Mesendoderm (in vitro differentiated cells): Measurements from ENCODE around the gene USP37.

Experiments
- DNase-seq: peaks from one replicate; pipeline ENCODE4 v3.0.0; 2013
- H2AK5ac ChIP-seq: 2 replicates; pipeline ENCODE4 v1.6.1; 2013; ENCODE audit warnings: low read length, inconsistent platforms
- H2BK120ac ChIP-seq: 2 replicates; pipeline ENCODE4 v1.6.1; 2013; ENCODE audit warnings: low read depth, mild to moderate bottlenecking, low read length, moderate library complexity, mixed read lengths
- H2BK15ac ChIP-seq: replicated peaks from 2 replicates; pipeline ENCODE4 v1.6.1; 2013; ENCODE audit warnings: low read depth, mild to moderate bottlenecking, moderate library complexity
- H2BK5ac ChIP-seq: 2 replicates; pipeline ENCODE4 v1.6.1; 2013; ENCODE audit warnings: low read length, inconsistent platforms
- H3K18ac ChIP-seq: 2 replicates; pipeline ENCODE4 v1.6.1; 2013; ENCODE audit warnings: mild to moderate bottlenecking, low read length, mixed read lengths
- H3K23ac ChIP-seq: one replicate; pipeline ENCODE4 v1.6.1; 2013; ENCODE audit warnings: low read length
- H3K27ac ChIP-seq: 2 replicates; pipeline ENCODE4 v1.5.1; 2013; ENCODE audit warnings: low read depth, mild to moderate bottlenecking, inconsistent platforms, low read length, moderate library complexity
- H3K27me3 ChIP-seq: 2 replicates; pipeline ENCODE4 v1.6.1; 2013; ENCODE audit warnings: low read length, control low read depth, mild to moderate bottlenecking, inconsistent platforms; ENCODE audit not compliant: insufficient read depth, poor library complexity
- H3K36me3 ChIP-seq: 2 replicates; pipeline ENCODE4 v1.6.1; 2013; ENCODE audit warnings: low read length, inconsistent platforms; ENCODE audit not compliant: control insufficient read depth, insufficient read depth
- H3K4ac ChIP-seq: one replicate; pipeline ENCODE4 v1.6.1; 2013; ENCODE audit warnings: low read depth, mild to moderate bottlenecking, low read length, moderate library complexity
- H3K4me1 ChIP-seq: 2 replicates; pipeline ENCODE4 v1.6.1; 2013; ENCODE audit warnings: low read depth, low read length, inconsistent platforms; ENCODE audit not compliant: control insufficient read depth
- H3K4me2 ChIP-seq: 2 replicates; pipeline ENCODE4 v1.6.1; 2013; ENCODE audit warnings: low read length
- H3K4me3 ChIP-seq: 2 replicates; pipeline ENCODE4 v1.5.1; 2013; ENCODE audit warnings: mild to moderate bottlenecking, low read length
- H3K56ac ChIP-seq: one replicate; pipeline ENCODE4 v1.6.1; 2013; ENCODE audit warnings: low read length
- H3K79me1 ChIP-seq: 2 replicates; pipeline ENCODE4 v1.6.1; 2013; ENCODE audit warnings: low read length, inconsistent platforms
- H3K79me2 ChIP-seq: 2 replicates; pipeline ENCODE4 v1.6.1; 2013; ENCODE audit warnings: mild to moderate bottlenecking, low read length; ENCODE audit not compliant: control insufficient read depth, insufficient read depth
- H3K9ac ChIP-seq: 2 replicates; pipeline ENCODE4 v1.6.1; 2013; ENCODE audit warnings: low read length, inconsistent platforms
- H4K5ac ChIP-seq: one replicate; pipeline ENCODE4 v1.6.1; 2013; ENCODE audit warnings: low read length
- H4K8ac ChIP-seq: one replicate; pipeline ENCODE4 v1.6.1; 2013; ENCODE audit warnings: low read depth, mild to moderate bottlenecking, control low read depth, low read length, moderate library complexity
- WGBS: extraction: QIAGEN DNeasy Blood & Tissue Kit; methylation state at CpG from one replicate; pipeline ENCODE4 v1.1.7; 2013; ENCODE audit warnings: low lambda C conversion rate, missing lambda C conversion rate; ENCODE audit not compliant: insufficient coverage; ENCODE audit errors: extremely low coverage; 5-methylcytosine and 5-hydroxymethylcytosine counted together

The USP37 gene

GRCh38 chr2:218482651-218483050 is 85.5 kb downstream of the USP37 start:
- Histone ChIP-seq H3K79me1 (no peaks in the 10 kb centered on the region), H3K4me2 (no peak overlapping the region), H2AK5ac (no peak overlapping the region), H3K4me3 (no peak overlapping the region), H2BK5ac (no peak overlapping the region), H3K56ac (no peak overlapping the region), H3K4ac (no peak overlapping the region), H2BK120ac (no peak overlapping the region), H4K5ac (no peak overlapping the region), H4K8ac (no peak overlapping the region), H3K18ac (no peak overlapping the region), H3K36me3 (no peaks in the 10 kb centered on the region), H2BK15ac (no peak overlapping the region), H3K9ac (no peak overlapping the region), H3K27ac (no peak overlapping the region), H3K23ac (no peak overlapping the region), H3K4me1 (no peaks in the 10 kb centered on the region), H3K27me3 (no peaks in the 10 kb centered on the region), H3K79me2 (no peaks in the 10 kb centered on the region)
- WGBS = no CpG with 5 or more reads among the region's 1 CpG
- no peak for DNase-seq

DNA sequence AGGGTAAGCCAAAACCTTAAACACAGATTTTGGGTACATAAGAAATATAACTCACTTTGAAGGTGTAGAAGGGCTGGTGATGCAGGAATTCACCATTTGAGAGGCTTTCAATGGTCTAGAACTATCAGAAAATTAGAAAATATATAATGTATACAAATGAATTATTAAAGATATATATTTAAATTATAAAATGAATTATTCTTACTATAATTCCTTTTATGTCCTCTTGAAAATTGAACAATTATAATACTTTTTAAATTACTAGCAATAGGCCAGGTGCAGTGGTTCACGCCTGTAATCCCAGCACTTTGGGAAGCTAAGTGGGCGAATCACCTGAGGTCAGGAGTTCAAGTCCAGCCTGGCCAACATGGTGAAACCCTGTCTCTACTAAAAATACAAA is 88.6 kb downstream of the USP37 start:
- Histone ChIP-seq H2BK15ac (no peak overlapping the region), H3K56ac (no peak overlapping the region), H3K79me2 (no peaks in the 10 kb centered on the region), H3K36me3 (peaks cover under 1% of the 10 kb centered on the region), H3K27ac (no peak overlapping the region), H2AK5ac (no peak overlapping the region), H3K4me1 (no peaks in the 10 kb centered on the region), H4K8ac (no peak overlapping the region), H3K9ac (no peak overlapping the region), H4K5ac (no peak overlapping the region), H2BK5ac (no peak overlapping the region), H3K4me2 (no peak overlapping the region), H3K23ac (no peak overlapping the region), H3K79me1 (no peaks in the 10 kb centered on the region), H3K4me3 (no peak overlapping the region), H3K4ac (no peak overlapping the region), H3K27me3 (no peaks in the 10 kb centered on the region), H3K18ac (no peak overlapping the region), H2BK120ac (no peak overlapping the region)
- DNase-seq = no peak
- WGBS = no CpG with 5 or more reads among the region's 2 CpGs

GRCh38 chr2:218478544-218478943 is 89.6 kb downstream of the USP37 start:
- no peak overlapping the region for H3K56ac ChIP-seq

DNA sequence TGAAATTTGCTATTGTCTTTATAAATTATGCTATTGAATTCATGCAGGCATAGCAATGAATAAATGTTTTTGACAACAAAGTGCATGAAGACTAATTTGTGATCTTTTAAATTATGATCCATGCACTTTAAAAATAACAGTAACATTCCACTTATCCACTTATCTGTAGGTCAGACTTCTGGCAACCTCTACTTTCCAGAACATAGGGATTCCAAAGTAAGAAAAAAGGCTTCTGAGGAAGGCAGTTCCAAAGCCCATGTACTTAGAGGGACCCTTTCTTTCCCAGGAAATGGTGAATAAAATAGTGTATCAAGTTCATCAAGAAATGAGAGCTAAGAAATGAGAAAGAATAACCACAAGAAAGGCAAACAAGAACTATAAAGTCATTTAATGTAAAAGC is 90.9 kb downstream of the USP37 start:
- H4K5ac ChIP-seq = no peak overlapping the region
- DNase-seq = no peak
- H3K4me3 ChIP-seq = no peak overlapping the region
- no peak overlapping the region for H4K8ac ChIP-seq
- H2BK120ac ChIP-seq = no peak overlapping the region
- no peak overlapping the region for H3K23ac ChIP-seq
- H3K79me1 ChIP-seq = no peaks in the 10 kb centered on the region
- H3K79me2 ChIP-seq = no peaks in the 10 kb centered on the region
- H3K9ac ChIP-seq = no peak overlapping the region
- H3K36me3 ChIP-seq = peaks cover 2% of the 10 kb centered on the region
- H3K27me3 ChIP-seq = no peaks in the 10 kb centered on the region
- H2BK5ac ChIP-seq = no peak overlapping the region
- H2AK5ac ChIP-seq = no peak overlapping the region
- H3K4ac ChIP-seq = no peak overlapping the region
- no peak overlapping the region for H3K56ac ChIP-seq
- H3K4me1 ChIP-seq = no peaks in the 10 kb centered on the region
- H3K27ac ChIP-seq = no peak overlapping the region
- no peak overlapping the region for H3K18ac ChIP-seq
- no peak overlapping the region for H3K4me2 ChIP-seq
- H2BK15ac ChIP-seq = no peak overlapping the region

More at GRCh38 chr2:218478544-218478943, 89.6 kb downstream of the USP37 start:
- H2BK120ac ChIP-seq = no peak overlapping the region
- no peak overlapping the region for H3K4me2 ChIP-seq
- no peak overlapping the region for H3K18ac ChIP-seq
- no peaks in the 10 kb centered on the region for H3K4me1 ChIP-seq
- no peak overlapping the region for H2BK5ac ChIP-seq
- H3K27me3 ChIP-seq = no peaks in the 10 kb centered on the region
- peaks cover 2% of the 10 kb centered on the region for H3K36me3 ChIP-seq
- no peak overlapping the region for H2AK5ac ChIP-seq
- WGBS = no CpG with 5 or more reads among the region's 2 CpGs
- no peaks in the 10 kb centered on the region for H3K79me1 ChIP-seq
- H3K4me3 ChIP-seq = no peak overlapping the region
- H3K23ac ChIP-seq = no peak overlapping the region
- H3K4ac ChIP-seq = no peak overlapping the region
- H2BK15ac ChIP-seq = no peak overlapping the region
- no peak overlapping the region for H3K27ac ChIP-seq
- DNase-seq = no peak
- no peak overlapping the region for H3K9ac ChIP-seq
- H4K5ac ChIP-seq = no peak overlapping the region
- H3K79me2 ChIP-seq = no peaks in the 10 kb centered on the region
- no peak overlapping the region for H4K8ac ChIP-seq

GRCh38 chr2:218476676-218477075 is 91.5 kb downstream of the USP37 start:
- Histone ChIP-seq H3K4me1 (no peaks in the 10 kb centered on the region), H3K36me3 (peaks cover 2% of the 10 kb centered on the region), H3K27ac (no peak overlapping the region), H3K79me1 (no peaks in the 10 kb centered on the region), H4K8ac (no peak overlapping the region), H2BK5ac (no peak overlapping the region), H3K4me2 (no peak overlapping the region), H2BK15ac (no peak overlapping the region), H3K18ac (no peak overlapping the region), H3K4ac (no peak overlapping the region), H3K23ac (no peak overlapping the region), H3K4me3 (no peak overlapping the region), H3K9ac (no peak overlapping the region), H2BK120ac (no peak overlapping the region), H3K27me3 (no peaks in the 10 kb centered on the region), H4K5ac (no peak overlapping the region), H3K79me2 (no peaks in the 10 kb centered on the region), H2AK5ac (no peak overlapping the region), H3K56ac (no peak overlapping the region)
- DNase-seq = no peak
- no CpG with 5 or more reads among the region's 3 CpGs for WGBS

GRCh38 chr2:218474527-218474926 is 93.6 kb downstream of the USP37 start:
- DNase-seq = no peak
- Histone ChIP-seq H2BK5ac (no peak overlapping the region), H3K79me1 (no peaks in the 10 kb centered on the region), H3K27ac (no peak overlapping the region), H3K23ac (no peak overlapping the region), H3K9ac (no peak overlapping the region), H3K4me3 (no peak overlapping the region), H4K8ac (no peak overlapping the region), H2AK5ac (no peak overlapping the region), H4K5ac (no peak overlapping the region), H3K56ac (no peak overlapping the region), H3K27me3 (no peaks in the 10 kb centered on the region), H2BK120ac (no peak overlapping the region), H3K36me3 (peaks cover 2% of the 10 kb centered on the region), H3K4me2 (no peak overlapping the region), H3K4me1 (no peaks in the 10 kb centered on the region), H3K4ac (no peak overlapping the region), H2BK15ac (no peak overlapping the region), H3K18ac (no peak overlapping the region), H3K79me2 (no peaks in the 10 kb centered on the region)
- no CpG with 5 or more reads among the region's 3 CpGs for WGBS
